ENCODE data around the gene MUC22. TPM values are rescaled to one million over a fixed set of nuclear protein-coding genes. Genes with fewer than 3 reads are reported as not detected.
"Not testable (repeated sequence)": the region's sequence is repeated elsewhere in the genome, so short reads cannot be mapped to it uniquely, and the experiment has no call there.

MUC22 gene
- total RNA-seq, 8 experiments from 2014 or later, result 0.04 to 0.31 (median 0.09) TPM; not detected in 2

DNA sequence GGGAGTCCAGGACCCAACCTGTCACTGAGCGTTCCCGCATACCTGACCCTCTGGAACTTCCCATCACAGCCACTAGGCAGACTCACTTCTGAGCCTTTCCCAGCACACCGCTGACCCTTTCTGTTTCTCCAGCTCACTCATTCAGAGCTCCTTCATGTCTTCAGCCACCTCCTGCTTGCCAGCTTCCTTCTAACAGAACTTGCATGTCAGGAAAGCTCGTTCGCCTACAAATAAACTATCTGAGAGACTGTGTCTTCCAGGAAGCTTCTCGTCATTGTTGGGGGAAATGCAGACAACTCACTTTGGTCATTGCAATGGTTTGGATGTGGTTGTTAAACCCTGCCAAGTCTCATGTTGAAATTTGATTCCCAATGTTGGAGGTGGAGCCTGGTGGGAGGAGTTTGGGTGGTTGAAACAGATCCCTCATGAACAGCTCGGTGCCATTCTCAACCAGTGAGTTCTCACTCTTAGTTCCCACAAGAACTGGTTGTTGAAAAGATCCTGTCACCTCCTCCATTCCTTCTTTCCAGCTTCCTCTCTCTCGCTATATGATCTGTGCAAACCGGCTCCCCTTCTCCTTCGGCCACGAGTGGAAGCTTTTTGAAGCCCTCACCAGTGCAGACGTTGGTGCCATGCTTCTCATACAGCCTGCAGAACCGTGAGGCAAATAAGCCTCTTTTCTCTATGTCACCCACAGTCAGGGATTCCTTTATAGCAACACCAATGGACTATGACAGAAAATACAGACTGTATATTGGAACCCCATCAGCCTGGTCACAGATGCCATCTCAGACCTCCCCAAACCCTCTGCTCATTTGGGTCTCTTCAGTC, 28.1 kb upstream of the MUC22 start:
- H3K4me3 ChIP-seq, result no peak overlapping the region

GRCh38 chr6:30983439-30983838, 26.8 kb upstream of the MUC22 start, which contains the start of gene MUC21:
Gene MUC21, plus strand, starts transcription at chr6:30983718. Its CDS starts 241 bp downstream, at chr6:30983959.
- Histone ChIP-seq H3K4me1 (replicated peaks in 1 of 2) (no peaks in the 10 kb centered on the region), H3K4me3 (no peak within 1 kb of the TSS), H3K27ac (no peak within 1 kb of the TSS)
- no peak for ATAC-seq (replicated peaks in 6 of 8)
- WGBS, 10 experiments, result 53 to 100% (median 87%) methylated on average over 1 to 5 of the region's 6 CpGs; no CpG with 5 or more reads in 1 of the 10 experiments
- in situ Hi-C loops (cut with MboI; ENCODE audit: low pct_unique_long_range_greater_than_20kb in 2 of 9, low sequenced_read_pairs in 9 of 9, unreplicated experiment in 9 of 9), result no loop called here

More for the DNA sequence above, 28.1 kb upstream of the MUC22 start:
- in situ Hi-C loops (cut with MboI; ENCODE audit: low pct_unique_long_range_greater_than_20kb in 2 of 9, low sequenced_read_pairs in 9 of 9, unreplicated experiment in 9 of 9), result no loop called here
- Histone ChIP-seq H3K27ac (no peak overlapping the region), H3K4me1 (replicated peaks in 1 of 2) (no peaks in the 10 kb centered on the region)
- peak in 3 of 8 experiments; percentile 77 to 93 (median 93) for ATAC-seq (replicated peaks in 6 of 8)
- 0 to 92% (median 51%) methylated on average over 1 to 10 of the region's 13 CpGs; no CpG with 5 or more reads in 1 of the 10 experiments for WGBS, 10 experiments

DNA sequence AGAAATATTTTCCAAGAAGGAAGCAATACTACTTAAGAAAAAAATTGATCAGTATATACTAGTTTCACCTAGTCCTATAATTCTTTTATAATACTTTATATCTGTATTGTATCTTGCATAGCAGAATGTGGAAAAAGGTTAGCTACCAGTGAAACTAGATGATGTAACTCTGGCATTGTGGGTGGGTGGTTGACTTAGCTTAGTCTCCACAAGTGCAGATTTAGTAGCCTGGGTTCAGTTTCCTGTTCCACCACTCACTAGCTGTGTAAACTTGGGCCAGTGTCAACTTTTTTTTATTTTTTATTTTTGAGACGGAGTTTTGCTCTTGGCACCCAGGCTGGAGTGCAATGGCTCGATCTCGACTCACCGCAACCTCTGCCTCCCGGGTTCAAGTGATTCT, 24.8 kb upstream of the MUC22 start:
- Histone ChIP-seq H3K4me3 (no peak overlapping the region), H3K4me1 (replicated peaks in 1 of 2) (no peaks in the 10 kb centered on the region), H3K27ac (no peak overlapping the region)
- no peak for ATAC-seq (replicated peaks in 6 of 8)
- WGBS, 10 experiments, result 0 to 100% (median 88%) methylated on average over 1 to 5 of the region's 5 CpGs; no CpG with 5 or more reads in 3 of the 10 experiments
- in situ Hi-C loops (cut with MboI; ENCODE audit: low pct_unique_long_range_greater_than_20kb in 2 of 9, low sequenced_read_pairs in 9 of 9, unreplicated experiment in 9 of 9), result no loop called here

DNA sequence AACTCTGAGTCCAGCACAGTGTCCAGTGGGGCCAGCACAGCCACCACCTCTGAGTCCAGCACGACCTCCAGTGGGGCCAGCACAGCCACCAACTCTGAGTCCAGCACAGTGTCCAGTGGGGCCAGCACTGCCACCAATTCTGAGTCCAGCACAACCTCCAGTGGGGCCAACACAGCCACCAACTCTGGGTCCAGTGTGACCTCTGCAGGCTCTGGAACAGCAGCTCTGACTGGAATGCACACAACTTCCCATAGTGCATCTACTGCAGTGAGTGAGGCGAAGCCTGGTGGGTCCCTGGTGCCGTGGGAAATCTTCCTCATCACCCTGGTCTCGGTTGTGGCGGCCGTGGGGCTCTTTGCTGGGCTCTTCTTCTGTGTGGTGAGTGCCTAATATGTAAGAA, 23.0 kb upstream of the MUC22 start:
- 33 to 88% (median 70%) methylated on average over 3 to 5 of the region's 6 CpGs; no CpG with 5 or more reads in 7 of the 10 experiments for WGBS, 10 experiments

DNA sequence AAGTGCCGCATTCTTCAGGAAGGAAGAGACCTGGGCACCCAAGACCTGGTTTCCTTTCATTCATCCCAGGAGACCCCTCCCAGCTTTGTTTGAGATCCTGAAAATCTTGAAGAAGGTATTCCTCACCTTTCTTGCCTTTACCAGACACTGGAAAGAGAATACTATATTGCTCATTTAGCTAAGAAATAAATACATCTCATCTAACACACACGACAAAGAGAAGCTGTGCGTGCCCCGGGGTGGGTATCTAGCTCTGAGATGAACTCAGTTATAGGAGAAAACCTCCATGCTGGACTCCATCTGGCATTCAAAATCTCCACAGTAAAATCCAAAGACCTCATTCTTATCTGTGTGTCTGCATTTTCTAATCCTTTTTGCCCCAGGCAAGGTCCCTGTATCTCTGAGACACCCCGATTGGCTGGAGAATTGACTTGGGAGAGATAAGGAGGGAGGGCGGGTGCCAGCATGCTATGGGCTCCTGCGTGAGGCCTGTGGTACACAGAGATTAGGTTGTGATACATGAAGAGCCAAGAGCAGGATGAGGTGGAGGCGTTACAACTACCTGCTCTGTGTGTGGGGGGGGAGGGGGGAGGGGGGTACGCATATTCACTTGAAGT, 22.0 kb upstream of the MUC22 start:
- Histone ChIP-seq H3K4me1 (replicated peaks in 1 of 2) (no peaks in the 10 kb centered on the region), H3K27ac (no peak overlapping the region), H3K4me3 (no peak overlapping the region)
- peak in 1 of 8 experiments; percentile 26 for ATAC-seq (replicated peaks in 6 of 8)
- 78 to 100% (median 91%) methylated on average over 1 to 6 of the region's 9 CpGs; no CpG with 5 or more reads in 4 of the 10 experiments for WGBS, 10 experiments
- in situ Hi-C loops (cut with MboI; ENCODE audit: low pct_unique_long_range_greater_than_20kb in 2 of 9, low sequenced_read_pairs in 9 of 9, unreplicated experiment in 9 of 9), result no loop called here

More for the DNA sequence above, 23.0 kb upstream of the MUC22 start:
- ATAC-seq (replicated peaks in 6 of 8), result no peak
- Histone ChIP-seq H3K4me3 (no peak overlapping the region), H3K27ac (no peak overlapping the region), H3K4me1 (replicated peaks in 1 of 2) (no peaks in the 10 kb centered on the region)
- in situ Hi-C loops (cut with MboI; ENCODE audit: low pct_unique_long_range_greater_than_20kb in 2 of 9, low sequenced_read_pairs in 9 of 9, unreplicated experiment in 9 of 9), result no loop called here

DNA sequence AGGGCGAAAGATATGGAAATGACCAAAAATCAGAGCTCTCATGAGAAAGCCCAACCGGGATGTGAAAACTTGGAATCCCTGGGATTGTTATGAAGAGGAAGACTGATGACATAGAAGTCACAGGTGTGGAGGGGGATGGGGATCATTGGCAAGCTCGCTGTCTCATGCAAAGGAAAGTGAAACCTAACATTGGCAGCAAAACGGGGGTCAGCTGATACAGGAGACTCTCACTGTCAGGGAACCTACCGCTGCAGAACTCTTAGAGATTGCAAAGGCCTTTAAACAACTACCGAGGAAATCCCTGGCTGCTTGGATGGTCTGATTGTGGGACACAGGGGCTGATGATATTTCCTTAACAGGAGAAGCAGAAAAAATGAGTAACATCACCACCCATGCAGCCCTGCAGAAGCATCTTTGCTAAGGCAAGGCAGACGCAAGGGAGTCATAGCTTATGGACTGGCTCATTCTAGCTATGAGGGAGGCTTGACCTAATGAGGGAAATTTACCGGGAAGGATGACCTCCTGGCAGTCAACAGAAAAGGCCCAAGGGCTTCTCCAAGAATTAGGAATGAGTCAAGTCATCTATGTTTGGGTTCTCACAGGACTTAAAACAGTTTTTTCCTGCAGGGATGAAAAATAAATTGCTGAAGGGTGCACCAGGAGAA, 19.7 kb upstream of the MUC22 start:
- 23 to 100% (median 53%) methylated on average over 1 to 6 of the region's 8 CpGs for WGBS, 10 experiments

DNA sequence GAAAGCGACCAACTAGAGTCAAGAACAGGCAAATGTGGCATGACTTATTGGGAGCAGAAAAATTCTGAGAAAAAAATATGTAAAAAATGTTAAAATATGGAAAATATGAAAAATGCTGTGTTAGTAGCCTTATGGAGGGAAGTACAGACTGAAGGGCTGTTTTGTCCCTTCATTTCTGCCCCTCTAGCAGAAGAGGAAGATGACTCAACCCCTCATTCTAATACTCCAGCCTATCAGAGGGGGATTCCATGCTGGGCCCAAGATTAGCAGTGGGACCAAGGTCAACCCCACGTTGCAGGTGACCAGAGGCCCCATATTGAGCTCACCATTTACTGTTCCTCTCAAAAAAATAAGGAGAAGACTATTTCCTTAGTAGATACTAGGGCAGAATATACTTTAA, 18.4 kb upstream of the MUC22 start:
- Histone ChIP-seq H3K27ac (no peak overlapping the region), H3K4me3 (no peak overlapping the region), H3K4me1 (replicated peaks in 1 of 2) (no peaks in the 10 kb centered on the region)
- ATAC-seq (replicated peaks in 6 of 8), result no peak
- WGBS, 10 experiments, result 40 to 100% (median 74%) methylated on average over 1 to 2 of the region's 2 CpGs; no CpG with 5 or more reads in 2 of the 10 experiments
- in situ Hi-C loops (cut with MboI; ENCODE audit: low pct_unique_long_range_greater_than_20kb in 2 of 9, low sequenced_read_pairs in 9 of 9, unreplicated experiment in 9 of 9), result no loop called here

More for the DNA sequence above, 19.7 kb upstream of the MUC22 start:
- Histone ChIP-seq H3K4me3 (no peak overlapping the region), H3K4me1 (replicated peaks in 1 of 2) (no peaks in the 10 kb centered on the region), H3K27ac (no peak overlapping the region)
- in situ Hi-C loops (cut with MboI; ENCODE audit: low pct_unique_long_range_greater_than_20kb in 2 of 9, low sequenced_read_pairs in 9 of 9, unreplicated experiment in 9 of 9), result no loop called here
- ATAC-seq (replicated peaks in 6 of 8), result no peak

DNA sequence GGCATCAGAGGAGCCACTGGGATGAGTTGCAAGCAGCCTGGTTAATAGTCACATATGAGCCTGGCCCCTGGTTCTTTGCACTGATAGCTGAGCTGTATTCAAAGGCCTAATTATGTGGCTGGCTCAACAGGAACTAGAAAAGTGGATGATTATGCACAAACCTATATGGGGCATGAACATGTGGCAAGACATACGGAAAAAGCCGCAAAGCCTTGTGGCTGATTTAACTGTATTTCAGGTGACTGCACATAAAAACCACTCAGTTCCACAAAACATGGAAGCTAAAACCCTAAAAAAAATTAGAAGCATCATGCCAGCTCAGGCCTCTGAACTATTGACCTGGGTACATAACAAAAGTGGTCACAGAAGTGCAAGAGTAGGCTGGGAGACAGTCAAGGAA, 13.0 kb upstream of the MUC22 start:
- in situ Hi-C loops (cut with MboI; ENCODE audit: low pct_unique_long_range_greater_than_20kb in 2 of 9, low sequenced_read_pairs in 9 of 9, unreplicated experiment in 9 of 9), result no loop called here
- WGBS, 10 experiments, result 80 to 100% (median 88%) methylated on average over 1 to 2 of the region's 2 CpGs; no CpG with 5 or more reads in 6 of the 10 experiments
- no peak for ATAC-seq (replicated peaks in 6 of 8)
- no peak overlapping the region for H3K4me3 ChIP-seq
- no peaks in the 10 kb centered on the region for H3K4me1 ChIP-seq (replicated peaks in 1 of 2)
- H3K27ac ChIP-seq, result no peak overlapping the region

DNA sequence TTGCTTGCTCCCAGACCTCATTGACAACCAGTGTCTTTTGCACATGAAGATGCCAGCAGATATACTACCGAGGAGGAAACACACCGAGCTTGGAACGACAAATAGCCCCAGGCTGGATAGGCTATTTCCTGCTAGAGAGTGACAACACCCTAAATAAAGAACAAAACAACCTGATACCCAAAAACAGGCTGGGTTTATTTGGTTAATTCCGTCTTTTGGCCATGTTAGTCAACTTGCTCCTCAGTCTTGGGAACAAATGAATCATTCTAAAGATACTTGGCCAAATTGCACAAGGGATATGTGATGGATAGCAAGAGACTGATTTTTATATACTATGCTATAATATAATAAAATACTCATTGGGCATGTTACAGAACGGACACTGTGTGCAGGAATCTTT, 11.5 kb upstream of the MUC22 start:
- Histone ChIP-seq H3K27ac (no peak overlapping the region), H3K4me3 (no peak overlapping the region), H3K4me1 (replicated peaks in 1 of 2) (no peaks in the 10 kb centered on the region)
- 0 to 94% (median 60%) methylated on average over 1 to 5 of the region's 5 CpGs; no CpG with 5 or more reads in 2 of the 10 experiments for WGBS, 10 experiments
- in situ Hi-C loops (cut with MboI; ENCODE audit: low pct_unique_long_range_greater_than_20kb in 2 of 9, low sequenced_read_pairs in 9 of 9, unreplicated experiment in 9 of 9), result no loop called here
- ATAC-seq (replicated peaks in 6 of 8), result no peak

GRCh38 chr6:31000067-31000860, 10.0 kb upstream of the MUC22 start:
- H3K27ac ChIP-seq; H3K4me3 ChIP-seq; in situ Hi-C loops (cut with MboI; ENCODE audit: low pct_unique_long_range_greater_than_20kb in 2 of 9, low sequenced_read_pairs in 9 of 9, unreplicated experiment in 9 of 9); H3K4me1 ChIP-seq (replicated peaks in 1 of 2); ATAC-seq (replicated peaks in 6 of 8): not testable (repeated sequence)
- 48 to 93% (median 83%) methylated on average over 1 to 3 of the region's 39 CpGs; no CpG with 5 or more reads in 7 of the 10 experiments for WGBS, 10 experiments

DNA sequence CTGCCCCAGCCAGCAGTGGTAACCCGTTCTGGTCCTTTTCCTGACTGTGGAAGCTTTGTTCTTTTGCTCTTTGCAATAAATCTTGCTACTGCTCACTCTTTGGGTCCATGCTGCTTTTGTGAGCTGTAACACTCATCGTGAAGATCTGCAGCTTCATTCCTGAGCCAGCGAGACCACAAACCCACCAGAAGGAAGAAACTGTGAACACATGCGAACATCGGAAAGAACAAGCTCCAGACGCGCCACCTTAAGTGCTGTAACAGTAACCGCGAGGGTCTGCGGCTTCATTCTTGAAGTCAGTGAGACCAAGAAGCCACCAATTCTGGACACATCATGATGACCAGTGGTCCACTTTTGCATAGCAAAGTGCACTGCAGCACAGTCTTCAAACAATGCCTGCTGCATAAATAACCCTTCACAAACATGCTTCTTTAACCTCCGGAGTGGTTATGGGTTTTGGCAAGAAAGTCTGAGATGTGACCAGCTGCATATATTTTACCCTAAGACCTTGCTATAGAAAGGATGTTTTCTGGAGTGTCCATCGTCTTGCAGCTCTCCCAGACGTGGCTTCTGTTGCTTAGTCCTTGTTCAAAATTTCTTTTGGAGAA, 8.9 kb upstream of the MUC22 start:
- 33 to 100% (median 70%) methylated on average over 1 to 4 of the region's 13 CpGs; no CpG with 5 or more reads in 3 of the 10 experiments for WGBS, 10 experiments
- no peak overlapping the region for H3K27ac ChIP-seq
- in situ Hi-C loops (cut with MboI; ENCODE audit: low pct_unique_long_range_greater_than_20kb in 2 of 9, low sequenced_read_pairs in 9 of 9, unreplicated experiment in 9 of 9), result no loop called here
- ATAC-seq (replicated peaks in 6 of 8), result no peak
- H3K4me3 ChIP-seq, result no peak overlapping the region
- no peaks in the 10 kb centered on the region for H3K4me1 ChIP-seq (replicated peaks in 1 of 2)

DNA sequence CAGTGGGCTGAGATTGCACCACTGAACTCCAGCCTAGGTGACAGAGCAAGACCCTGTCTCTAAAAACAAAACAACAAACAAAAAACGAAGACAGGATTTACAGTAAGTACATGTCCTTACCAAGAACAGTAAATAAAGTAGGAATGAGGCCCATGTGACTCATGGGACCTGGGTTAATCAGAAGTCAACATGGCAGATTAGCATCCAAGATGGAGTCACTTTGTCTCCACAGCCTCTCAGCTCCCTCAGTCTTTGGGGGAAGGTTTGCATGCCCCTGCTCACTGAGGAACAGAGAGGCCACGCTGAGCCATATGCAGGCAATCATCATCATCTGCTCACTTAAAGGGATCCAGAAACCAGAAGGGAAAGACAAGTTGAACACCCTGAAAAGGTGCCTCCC, 7.8 kb upstream of the MUC22 start:
- Histone ChIP-seq H3K27ac (no peak overlapping the region), H3K4me1 (replicated peaks in 1 of 2) (peaks cover 0 to under 1% of the 10 kb centered on the region in 2 donors), H3K4me3 (no peak overlapping the region)
- WGBS, 10 experiments, result 0 to 88% (median 33%) methylated on average over 1 to 2 of the region's 2 CpGs; no CpG with 5 or more reads in 3 of the 10 experiments
- in situ Hi-C loops (cut with MboI; ENCODE audit: low pct_unique_long_range_greater_than_20kb in 2 of 9, low sequenced_read_pairs in 9 of 9, unreplicated experiment in 9 of 9), result no loop called here
- no peak for ATAC-seq (replicated peaks in 6 of 8)
